ENCODE results near the gene SAA4. TPM values are rescaled to one million over a fixed set of nuclear protein-coding genes. Genes with fewer than 3 reads are reported as not detected.

The SAA4 gene
- total and polyA plus RNA-seq, 8 donors, result 1.6 TPM; not detected in 7

DNA sequence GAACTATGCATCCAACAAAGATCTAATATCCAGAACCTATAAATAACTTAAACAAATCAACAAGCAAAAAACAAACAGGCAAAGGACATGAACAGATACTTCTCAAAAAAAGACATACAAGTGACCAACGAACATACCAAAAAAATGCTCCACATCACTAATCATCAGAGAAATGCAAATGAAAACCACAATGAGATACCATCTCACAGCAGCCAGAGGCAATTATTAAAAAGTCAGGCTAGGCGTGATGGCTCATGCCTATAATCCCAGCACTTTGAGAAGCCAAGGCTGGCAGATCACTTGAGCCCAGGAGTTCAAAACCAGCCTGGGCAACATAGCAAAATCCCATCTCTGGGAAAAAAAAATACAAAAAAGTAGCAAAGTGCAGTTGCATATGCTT, 10.7 kb downstream of the SAA4 start:
- H3K27me3 ChIP-seq, result no peaks in the 10 kb centered on the region
- intact Hi-C loops (cut with DNase I; ENCODE audit: low total_unique reads), result no loop called here
- 52 to 59% (median 55%) methylated on average over 2 of the region's 2 CpGs for WGBS, 5 donors

GRCh38 chr11:18223591-18224387, 12.8 kb downstream of the SAA4 start:
- no peaks in the 10 kb centered on the region for H3K4me1 ChIP-seq
- intact Hi-C loops (cut with DNase I; ENCODE audit: low total_unique reads), result no loop called here
- DNase-seq, result no peak
- 38 to 77% (median 56%) methylated on average over 3 of the region's 3 CpGs for WGBS, 5 donors
- no peaks in the 10 kb centered on the region for H3K9me3 ChIP-seq
- no peaks in the 10 kb centered on the region for H3K36me3 ChIP-seq
- TF ChIP-seq POLR2AphosphoS5 (IDR thresholded peaks at IDR 0.05), result no peak
- no peak for TF ChIP-seq POLR2A (IDR thresholded peaks at IDR 0.05)
- no peak for TF ChIP-seq EP300 (IDR thresholded peaks at IDR 0.05)
- TF ChIP-seq, protein P1, sequence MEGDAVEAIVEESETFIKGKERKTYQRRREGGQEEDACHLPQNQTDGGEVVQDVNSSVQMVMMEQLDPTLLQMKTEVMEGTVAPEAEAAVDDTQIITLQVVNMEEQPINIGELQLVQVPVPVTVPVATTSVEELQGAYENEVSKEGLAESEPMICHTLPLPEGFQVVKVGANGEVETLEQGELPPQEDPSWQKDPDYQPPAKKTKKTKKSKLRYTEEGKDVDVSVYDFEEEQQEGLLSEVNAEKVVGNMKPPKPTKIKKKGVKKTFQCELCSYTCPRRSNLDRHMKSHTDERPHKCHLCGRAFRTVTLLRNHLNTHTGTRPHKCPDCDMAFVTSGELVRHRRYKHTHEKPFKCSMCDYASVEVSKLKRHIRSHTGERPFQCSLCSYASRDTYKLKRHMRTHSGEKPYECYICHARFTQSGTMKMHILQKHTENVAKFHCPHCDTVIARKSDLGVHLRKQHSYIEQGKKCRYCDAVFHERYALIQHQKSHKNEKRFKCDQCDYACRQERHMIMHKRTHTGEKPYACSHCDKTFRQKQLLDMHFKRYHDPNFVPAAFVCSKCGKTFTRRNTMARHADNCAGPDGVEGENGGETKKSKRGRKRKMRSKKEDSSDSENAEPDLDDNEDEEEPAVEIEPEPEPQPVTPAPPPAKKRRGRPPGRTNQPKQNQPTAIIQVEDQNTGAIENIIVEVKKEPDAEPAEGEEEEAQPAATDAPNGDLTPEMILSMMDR (IDR thresholded peaks at IDR 0.05), result no peak
- no peak overlapping the region for H3K27ac ChIP-seq
- no peaks in the 10 kb centered on the region for H3K27me3 ChIP-seq
- H3K4me3 ChIP-seq, result no peak overlapping the region

More for the DNA sequence above, 10.7 kb downstream of the SAA4 start:
- no peak for DNase-seq
- Histone ChIP-seq H3K27ac (no peak overlapping the region), H3K4me3 (no peak overlapping the region), H3K9me3 (no peaks in the 10 kb centered on the region), H3K4me1 (no peaks in the 10 kb centered on the region), H3K36me3 (no peaks in the 10 kb centered on the region)
- TF ChIP-seq POLR2AphosphoS5 (IDR thresholded peaks at IDR 0.05) (no peak), EP300 (IDR thresholded peaks at IDR 0.05) (no peak), POLR2A (IDR thresholded peaks at IDR 0.05) (no peak)
- TF ChIP-seq, protein P1 (IDR thresholded peaks at IDR 0.05), result no peak

- WGBS, 5 donors, result 78 to 93% (median 90%) methylated on average over 3 of the region's 3 CpGs
- intact Hi-C loops (cut with DNase I; ENCODE audit: low total_unique reads), result no loop called here
- H3K27ac ChIP-seq, result no peak overlapping the region
- no peaks in the 10 kb centered on the region for H3K4me1 ChIP-seq
- no peaks in the 10 kb centered on the region for H3K27me3 ChIP-seq
- TF ChIP-seq POLR2A (IDR thresholded peaks at IDR 0.05) (no peak), EP300 (IDR thresholded peaks at IDR 0.05) (no peak), POLR2AphosphoS5 (IDR thresholded peaks at IDR 0.05) (no peak)
- TF ChIP-seq, protein P1 (IDR thresholded peaks at IDR 0.05), result no peak
- no peaks in the 10 kb centered on the region for H3K36me3 ChIP-seq
- no peak for DNase-seq
- no peaks in the 10 kb centered on the region for H3K9me3 ChIP-seq
- no peak overlapping the region for H3K4me3 ChIP-seq
Measured at GRCh38 chr11:18222814-18223421, 13.7 kb downstream of the SAA4 start.

DNA sequence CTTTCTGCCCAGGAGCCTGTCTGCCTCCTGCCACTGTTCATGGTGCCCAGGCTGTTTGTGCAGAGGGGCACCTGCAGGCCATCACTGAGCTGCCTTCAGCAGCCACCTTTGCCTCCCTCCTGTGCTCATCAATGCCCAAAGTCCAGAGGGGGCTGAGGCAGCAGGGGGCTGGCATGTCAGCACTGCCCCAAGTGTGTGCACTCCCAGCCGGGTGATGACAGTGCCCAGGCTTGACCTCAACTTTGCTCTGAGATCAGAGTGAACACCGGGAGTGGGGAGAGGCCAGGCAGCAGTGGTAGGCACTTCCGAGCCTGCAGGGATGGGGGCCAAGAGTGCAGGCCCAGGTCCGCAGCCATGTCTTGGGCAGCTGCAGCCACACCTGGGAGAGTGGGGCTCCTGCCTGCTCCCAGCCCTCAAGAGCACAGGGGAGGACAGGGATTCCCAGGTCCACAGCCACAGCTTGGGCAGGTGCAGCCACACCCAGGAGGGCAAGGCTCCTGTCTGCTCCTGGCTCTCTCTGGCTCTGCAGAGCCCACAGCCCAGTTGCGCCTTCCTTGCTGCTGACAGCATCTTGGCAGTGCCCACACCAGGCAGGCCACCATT, 15.2 kb downstream of the SAA4 start:
- intact Hi-C loops (cut with DNase I; ENCODE audit: low total_unique reads), result no loop called here
- Histone ChIP-seq H3K4me1 (no peaks in the 10 kb centered on the region), H3K27me3 (no peaks in the 10 kb centered on the region), H3K36me3 (no peaks in the 10 kb centered on the region), H3K9me3 (peaks cover 0 to 2% (median 0%) of the 10 kb centered on the region in 4 donors), H3K27ac (no peak overlapping the region), H3K4me3 (no peak overlapping the region)
- 68 to 92% (median 80%) methylated on average over 2 to 5 of the region's 5 CpGs for WGBS, 5 donors
- no peak for DNase-seq
- TF ChIP-seq, protein P1 (IDR thresholded peaks at IDR 0.05), result no peak
- TF ChIP-seq EP300 (IDR thresholded peaks at IDR 0.05) (no peak), POLR2AphosphoS5 (IDR thresholded peaks at IDR 0.05) (no peak), POLR2A (IDR thresholded peaks at IDR 0.05) (no peak)
